Measurements from ENCODE around the gene NYAP2. TPM values are rescaled to one million over a fixed set of nuclear protein-coding genes. Genes with fewer than 3 reads are reported as not detected.
A peak's percentile ranks its signal among the peaks of the same experiment; 100 is the strongest.

Gene NYAP2
- total RNA-seq, 1 donor from 2014 or later = 0.10 TPM

GRCh38 chr2:225486236-225486635 lies 86.7 kb downstream of the NYAP2 start:
- DNase-seq = peak; percentile 32

GRCh38 chr2:225487878-225488416 lies 88.4 kb downstream of the NYAP2 start:
- no peak for DNase-seq

- DNase-seq = no peak
Observed at GRCh38 chr2:225488743-225489142, 89.2 kb downstream of the NYAP2 start.

- DNase-seq = no peak
Observed at GRCh38 chr2:225493420-225494099, 94.0 kb downstream of the NYAP2 start.

- DNase-seq = no peak
Observed at GRCh38 chr2:225494100-225494459, 94.6 kb downstream of the NYAP2 start.

- no peak for DNase-seq
Observed at GRCh38 chr2:225495706-225496105, 96.2 kb downstream of the NYAP2 start.

- peak; percentile 10 for DNase-seq
Observed at GRCh38 chr2:225496568-225496967, 97.1 kb downstream of the NYAP2 start.

- no peak for DNase-seq
Observed at GRCh38 chr2:225497166-225497565, 97.7 kb downstream of the NYAP2 start.

GRCh38 chr2:225501022-225501421 lies 101.5 kb downstream of the NYAP2 start:
- no peak for DNase-seq

GRCh38 chr2:225502971-225503370 lies 103.5 kb downstream of the NYAP2 start:
- DNase-seq = peak; percentile 20

- no peak for DNase-seq
Observed at GRCh38 chr2:225510796-225511195, 111.3 kb downstream of the NYAP2 start.

- DNase-seq = no peak
Observed at GRCh38 chr2:225512469-225512868, 113.0 kb downstream of the NYAP2 start.

- DNase-seq = no peak
Observed at GRCh38 chr2:225512876-225513540, 113.5 kb downstream of the NYAP2 start.

- DNase-seq = no peak
Observed at GRCh38 chr2:225515033-225515432, 115.5 kb downstream of the NYAP2 start.

GRCh38 chr2:225526760-225527390 lies 127.4 kb downstream of the NYAP2 start:
- DNase-seq = no peak

- no peak for DNase-seq
Observed at GRCh38 chr2:225531559-225531958, 132.0 kb downstream of the NYAP2 start.

- no peak for DNase-seq
Observed at GRCh38 chr2:225532096-225532495, 132.6 kb downstream of the NYAP2 start.

GRCh38 chr2:225534037-225534436 lies 134.5 kb downstream of the NYAP2 start:
- DNase-seq = no peak

GRCh38 chr2:225534697-225535096 lies 135.2 kb downstream of the NYAP2 start:
- no peak for DNase-seq

- DNase-seq = peak; percentile 32
Observed at GRCh38 chr2:225536036-225536435, 136.5 kb downstream of the NYAP2 start.

- DNase-seq = no peak
Observed at GRCh38 chr2:225543626-225544025, 144.1 kb downstream of the NYAP2 start.

GRCh38 chr2:225556461-225556860 lies 157.0 kb downstream of the NYAP2 start:
- no peak for DNase-seq

- no peak for DNase-seq
Observed at GRCh38 chr2:225558399-225559071, 159.0 kb downstream of the NYAP2 start.
